GM21423 (cell line): Measurements from ENCODE around the gene WWC2.
"Not testable (repeated sequence)": the region's sequence is repeated elsewhere in the genome, so short reads cannot be mapped to it uniquely, and the experiment has no call there.

ENCODE experiments used
- ATAC-seq: cut with Tn5 transposase; IDR thresholded peaks from one replicate; pipeline ENCODE4 v1.9.1; 2021; ENCODE audit warnings: mild to moderate bottlenecking, moderate library complexity; ENCODE audit not compliant: unreplicated experiment

The WWC2 gene

GRCh38 chr4:183139972-183140570 is 41.0 kb downstream of the WWC2 start:
- no peak for ATAC-seq

- ATAC-seq: no peak
Measured at GRCh38 chr4:183140911-183141320, 41.9 kb downstream of the WWC2 start.

- ATAC-seq: no peak
Measured at GRCh38 chr4:183141997-183142396, 42.9 kb downstream of the WWC2 start.

GRCh38 chr4:183142571-183143550 is 43.8 kb downstream of the WWC2 start:
- no peak for ATAC-seq

GRCh38 chr4:183144787-183145186 is 45.7 kb downstream of the WWC2 start:
- no peak for ATAC-seq

- ATAC-seq: no peak
Measured at GRCh38 chr4:183145773-183146172, 46.7 kb downstream of the WWC2 start.

- ATAC-seq: no peak
Measured at GRCh38 chr4:183146478-183146877, 47.4 kb downstream of the WWC2 start.

- ATAC-seq: no peak
Measured at GRCh38 chr4:183147196-183147595, 48.1 kb downstream of the WWC2 start.

- no peak for ATAC-seq
Measured at GRCh38 chr4:183147983-183148382, 48.9 kb downstream of the WWC2 start.

GRCh38 chr4:183149616-183150539 is 50.8 kb downstream of the WWC2 start:
- ATAC-seq: no peak

- not testable (repeated sequence) for ATAC-seq
Measured at GRCh38 chr4:183150664-183151063, 51.6 kb downstream of the WWC2 start.

- not testable (repeated sequence) for ATAC-seq
Measured at GRCh38 chr4:183152232-183152631, 53.2 kb downstream of the WWC2 start.

- no peak for ATAC-seq
Measured at GRCh38 chr4:183153190-183153916, 54.3 kb downstream of the WWC2 start.

GRCh38 chr4:183154701-183155391 is 55.8 kb downstream of the WWC2 start:
- no peak for ATAC-seq

GRCh38 chr4:183155450-183156184 is 56.6 kb downstream of the WWC2 start:
- no peak for ATAC-seq

GRCh38 chr4:183157215-183157614 is 58.2 kb downstream of the WWC2 start:
- no peak for ATAC-seq

- ATAC-seq: no peak
Measured at GRCh38 chr4:183158062-183158461, 59.0 kb downstream of the WWC2 start.

- no peak for ATAC-seq
Measured at GRCh38 chr4:183161630-183162029, 62.6 kb downstream of the WWC2 start.

GRCh38 chr4:183163135-183163534 is 64.1 kb downstream of the WWC2 start:
- ATAC-seq: no peak
